ENCODE results near the gene ATG14. TPM values are rescaled to one million over a fixed set of nuclear protein-coding genes. Genes with fewer than 3 reads are reported as not detected.

The ATG14 gene
- polyA plus RNA-seq, 3 donors = 1.8 to 6.8 (median 3.3) TPM

DNA sequence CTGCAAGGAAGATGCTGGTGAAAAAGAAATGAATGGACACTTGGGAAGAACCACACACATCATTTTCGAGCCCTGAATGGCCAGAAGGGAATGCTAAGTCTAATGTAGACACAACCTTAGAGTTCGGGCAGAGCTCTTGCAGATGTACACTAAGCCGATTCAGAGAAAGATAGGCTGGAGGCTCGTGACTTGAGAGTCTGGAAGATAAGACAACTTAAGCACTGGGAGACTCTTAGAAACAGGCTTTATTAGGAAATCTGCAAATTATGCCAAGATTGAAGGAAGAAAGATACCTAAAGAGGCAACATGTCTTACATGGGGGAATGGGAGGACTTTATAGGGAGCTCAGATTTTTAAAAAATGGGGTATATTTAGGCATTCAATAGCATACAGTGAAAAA lies 15.3 kb upstream of the ATG14 start:
- H3K4me2 ChIP-seq (replicated peaks; ENCODE audit: extremely low read depth, low read length, poor library complexity, severe bottlenecking) = no peak overlapping the region
- H3K4me3 ChIP-seq (replicated peaks in 1 of 3; ENCODE audit: low read depth in 2 of 3, low read length in 3 of 3) = no peak overlapping the region
- H3K36me3 Mint-ChIP-seq = no peaks in the 10 kb centered on the region
- no peaks in the 10 kb centered on the region for H3K27me3 ChIP-seq (ENCODE audit: control insufficient read depth in 2 of 2, insufficient read depth in 2 of 2, low read length in 2 of 2)
- H3K4me3 Mint-ChIP-seq = no peak overlapping the region
- DNase-seq = no peak
- TF ChIP-seq, protein P1, sequence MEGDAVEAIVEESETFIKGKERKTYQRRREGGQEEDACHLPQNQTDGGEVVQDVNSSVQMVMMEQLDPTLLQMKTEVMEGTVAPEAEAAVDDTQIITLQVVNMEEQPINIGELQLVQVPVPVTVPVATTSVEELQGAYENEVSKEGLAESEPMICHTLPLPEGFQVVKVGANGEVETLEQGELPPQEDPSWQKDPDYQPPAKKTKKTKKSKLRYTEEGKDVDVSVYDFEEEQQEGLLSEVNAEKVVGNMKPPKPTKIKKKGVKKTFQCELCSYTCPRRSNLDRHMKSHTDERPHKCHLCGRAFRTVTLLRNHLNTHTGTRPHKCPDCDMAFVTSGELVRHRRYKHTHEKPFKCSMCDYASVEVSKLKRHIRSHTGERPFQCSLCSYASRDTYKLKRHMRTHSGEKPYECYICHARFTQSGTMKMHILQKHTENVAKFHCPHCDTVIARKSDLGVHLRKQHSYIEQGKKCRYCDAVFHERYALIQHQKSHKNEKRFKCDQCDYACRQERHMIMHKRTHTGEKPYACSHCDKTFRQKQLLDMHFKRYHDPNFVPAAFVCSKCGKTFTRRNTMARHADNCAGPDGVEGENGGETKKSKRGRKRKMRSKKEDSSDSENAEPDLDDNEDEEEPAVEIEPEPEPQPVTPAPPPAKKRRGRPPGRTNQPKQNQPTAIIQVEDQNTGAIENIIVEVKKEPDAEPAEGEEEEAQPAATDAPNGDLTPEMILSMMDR (IDR thresholded peaks at IDR 0.05) = no peak
- no peaks in the 10 kb centered on the region for H4K20me1 ChIP-seq (ENCODE audit: insufficient read depth, low read length)
- no peaks in the 10 kb centered on the region for H3K36me3 ChIP-seq (replicated peaks in 1 of 2; ENCODE audit: control insufficient read depth in 1 of 2, insufficient read depth in 2 of 2, low read length in 2 of 2)
- no peaks in the 10 kb centered on the region for H3K4me1 ChIP-seq (ENCODE audit: control insufficient read depth in 1 of 2, insufficient read depth in 2 of 2, low read length in 2 of 2)
- 95% methylated on average over 4 of the region's 4 CpGs for WGBS (ENCODE audit: insufficient coverage)
- H3K27ac ChIP-seq (ENCODE audit: low read depth in 1 of 2, low read length in 2 of 2) = no peak overlapping the region
- peak overlapping the region in 1 of 7 donors; percentile 61 for H3K27ac Mint-ChIP-seq
- H3K4me1 Mint-ChIP-seq = no peaks in the 10 kb centered on the region
- no peaks in the 10 kb centered on the region for H3K9me3 Mint-ChIP-seq
- intact Hi-C loops (cut with micrococcal nuclease) = no loop called here
- no peaks in the 10 kb centered on the region for H3K79me2 ChIP-seq (ENCODE audit: insufficient read depth, low read length)
- no peak overlapping the region for H3K9ac ChIP-seq (ENCODE audit: insufficient read depth, low read length, poor library complexity, severe bottlenecking)
- H3K9me3 ChIP-seq (replicated peaks in 1 of 2; ENCODE audit: control insufficient read depth in 1 of 2, insufficient read depth in 1 of 2, low read length in 2 of 2) = no peaks in the 10 kb centered on the region
- no peak overlapping the region for H2AFZ ChIP-seq (ENCODE audit: insufficient read depth, low read depth, low read length, poor library complexity, severe bottlenecking)
- peaks cover 0 to 11% (median 4%) of the 10 kb centered on the region in 3 donors for H3K27me3 Mint-ChIP-seq (ENCODE audit: low read depth in 3 of 3)

DNA sequence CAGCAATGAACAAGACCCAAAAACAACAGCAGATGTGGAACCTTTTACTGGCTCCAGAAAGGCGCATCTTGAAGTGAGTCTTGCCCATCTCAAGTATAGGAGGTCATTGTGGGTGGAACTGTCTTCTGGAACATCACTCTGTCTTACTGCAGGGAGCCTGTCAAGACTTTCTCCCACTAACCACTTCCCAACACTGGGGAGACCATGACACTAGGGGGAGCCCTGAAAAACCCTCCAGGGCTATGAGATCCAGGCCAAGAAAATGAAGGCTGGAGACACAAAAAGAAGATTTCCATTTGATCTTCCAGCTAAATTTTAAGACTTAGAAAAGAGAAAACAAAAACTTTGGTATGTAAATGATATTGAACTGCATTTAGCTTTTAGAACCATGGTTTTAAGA lies 13.5 kb upstream of the ATG14 start:
- Histone ChIP-seq H3K4me3 (replicated peaks in 1 of 3; ENCODE audit: low read depth in 2 of 3, low read length in 3 of 3) (no peak overlapping the region), H3K9ac (ENCODE audit: insufficient read depth, low read length, poor library complexity, severe bottlenecking) (no peak overlapping the region), H3K4me2 (replicated peaks; ENCODE audit: extremely low read depth, low read length, poor library complexity, severe bottlenecking) (no peak overlapping the region), H3K27ac (ENCODE audit: low read depth in 1 of 2, low read length in 2 of 2) (no peak overlapping the region), H4K20me1 (ENCODE audit: insufficient read depth, low read length) (no peaks in the 10 kb centered on the region), H3K79me2 (ENCODE audit: insufficient read depth, low read length) (no peaks in the 10 kb centered on the region), H3K4me1 (ENCODE audit: control insufficient read depth in 1 of 2, insufficient read depth in 2 of 2, low read length in 2 of 2) (no peaks in the 10 kb centered on the region), H2AFZ (ENCODE audit: insufficient read depth, low read depth, low read length, poor library complexity, severe bottlenecking) (no peak overlapping the region), H3K27me3 (ENCODE audit: control insufficient read depth in 2 of 2, insufficient read depth in 2 of 2, low read length in 2 of 2) (no peaks in the 10 kb centered on the region), H3K36me3 (replicated peaks in 1 of 2; ENCODE audit: control insufficient read depth in 1 of 2, insufficient read depth in 2 of 2, low read length in 2 of 2) (no peaks in the 10 kb centered on the region), H3K9me3 (replicated peaks in 1 of 2; ENCODE audit: control insufficient read depth in 1 of 2, insufficient read depth in 1 of 2, low read length in 2 of 2) (no peaks in the 10 kb centered on the region)
- no peaks in the 10 kb centered on the region for H3K4me1 Mint-ChIP-seq
- no peak overlapping the region for H3K27ac Mint-ChIP-seq
- no peaks in the 10 kb centered on the region for H3K9me3 Mint-ChIP-seq
- DNase-seq = no peak
- TF ChIP-seq, protein P1 (IDR thresholded peaks at IDR 0.05) = no peak
- whole genome bisulfite sequencing (ENCODE audit: insufficient coverage) = no CpG with 5 or more reads among the region's 1 CpG
- peaks cover 0 to 8% (median 2%) of the 10 kb centered on the region in 3 donors for H3K27me3 Mint-ChIP-seq (ENCODE audit: low read depth in 3 of 3)
- H3K36me3 Mint-ChIP-seq = no peaks in the 10 kb centered on the region
- intact Hi-C loops (cut with micrococcal nuclease) = no loop called here
- no peak overlapping the region for H3K4me3 Mint-ChIP-seq

Data from CD14-positive monocyte (primary cell).